ENCODE measurements around the gene PEX5L. TPM values are rescaled to one million over a fixed set of nuclear protein-coding genes. Genes with fewer than 3 reads are reported as not detected.

PEX5L gene
- total RNA-seq, 1 experiment from 2014 or later, result not detected

DNA sequence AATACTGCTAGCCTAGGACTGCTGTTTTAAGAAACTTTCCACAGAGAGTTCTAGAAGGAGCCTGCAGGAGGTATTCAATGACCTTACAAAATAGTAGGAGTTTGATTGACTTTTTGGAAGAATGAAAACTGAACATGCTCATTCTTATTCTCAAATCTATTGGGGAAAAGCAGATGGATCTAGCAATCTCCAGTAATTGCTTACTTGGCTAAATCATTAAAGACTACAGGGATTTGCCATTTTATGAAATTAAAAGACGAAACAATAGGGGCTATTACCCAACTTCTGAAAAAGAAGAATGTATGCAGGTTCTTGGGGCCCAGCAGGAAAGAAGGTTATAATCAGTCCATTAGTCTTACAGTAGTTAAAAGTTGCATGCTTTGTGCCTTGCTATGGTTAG lies 29.9 kb upstream of the PEX5L start:
- RAD21 ChIA-PET (ENCODE audit: low non-redundant PET in 1 of 2, low total read pairs in 2 of 2, uncharacterized antibody in 2 of 2, unreplicated experiment in 2 of 2), result no interaction called here
- H3K4me3 ChIP-seq (replicated peaks in 1 of 2; ENCODE audit: low read depth in 1 of 2, low read length in 2 of 2), result no peak overlapping the region
- H2AFZ ChIP-seq (ENCODE audit: low read depth, low read length, poor library complexity, severe bottlenecking), result no peak overlapping the region
- no peak overlapping the region for H3K9ac ChIP-seq (ENCODE audit: low read length)
- no peaks in the 10 kb centered on the region for H3K36me3 ChIP-seq (ENCODE audit: control insufficient read depth in 1 of 2, insufficient read depth in 2 of 2, low read length in 2 of 2)
- ATAC-seq (no peak), DNase-seq (ENCODE audit: low read depth, low spot score) (no peak)
- H3K4me2 ChIP-seq (ENCODE audit: low read length), result no peak overlapping the region
- no peak overlapping the region for H3K27ac ChIP-seq (ENCODE audit: low read depth, low read length)
- H3K27me3 ChIP-seq (ENCODE audit: insufficient read depth, low read length), result peaks cover 12% of the 10 kb centered on the region
- H3K9me2 ChIP-seq (ENCODE audit: insufficient read depth), result no peaks in the 10 kb centered on the region
- TF ChIP-seq, protein P1, sequence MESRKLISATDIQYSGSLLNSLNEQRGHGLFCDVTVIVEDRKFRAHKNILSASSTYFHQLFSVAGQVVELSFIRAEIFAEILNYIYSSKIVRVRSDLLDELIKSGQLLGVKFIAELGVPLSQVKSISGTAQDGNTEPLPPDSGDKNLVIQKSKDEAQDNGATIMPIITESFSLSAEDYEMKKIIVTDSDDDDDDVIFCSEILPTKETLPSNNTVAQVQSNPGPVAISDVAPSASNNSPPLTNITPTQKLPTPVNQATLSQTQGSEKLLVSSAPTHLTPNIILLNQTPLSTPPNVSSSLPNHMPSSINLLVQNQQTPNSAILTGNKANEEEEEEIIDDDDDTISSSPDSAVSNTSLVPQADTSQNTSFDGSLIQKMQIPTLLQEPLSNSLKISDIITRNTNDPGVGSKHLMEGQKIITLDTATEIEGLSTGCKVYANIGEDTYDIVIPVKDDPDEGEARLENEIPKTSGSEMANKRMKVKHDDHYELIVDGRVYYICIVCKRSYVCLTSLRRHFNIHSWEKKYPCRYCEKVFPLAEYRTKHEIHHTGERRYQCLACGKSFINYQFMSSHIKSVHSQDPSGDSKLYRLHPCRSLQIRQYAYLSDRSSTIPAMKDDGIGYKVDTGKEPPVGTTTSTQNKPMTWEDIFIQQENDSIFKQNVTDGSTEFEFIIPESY (IDR thresholded peaks at IDR 0.05; ENCODE audit: extremely low read depth, insufficient replicate concordance, low read length), result no peak
- TF ChIP-seq CEBPB (IDR thresholded peaks at IDR 0.05; ENCODE audit: low read depth) (no peak), JUND (IDR thresholded peaks at IDR 0.05) (no peak), ZFX (IDR thresholded peaks at IDR 0.05) (no peak), SP1 (IDR thresholded peaks at IDR 0.05; ENCODE audit: low read depth) (no peak), RAD21 (IDR thresholded peaks at IDR 0.05; ENCODE audit: low read depth) (no peak), SRF (IDR thresholded peaks at IDR 0.05; ENCODE audit: low read depth) (no peak), EZH2phosphoT487 (IDR thresholded peaks at IDR 0.05; ENCODE audit: borderline replicate concordance) (no peak), FOSL1 (IDR thresholded peaks at IDR 0.05; ENCODE audit: low read depth) (no peak), TCF7L2 (IDR thresholded peaks at IDR 0.05; ENCODE audit: borderline replicate concordance, extremely low read depth, insufficient read depth, insufficient read length) (no peak), ELF1 (IDR thresholded peaks at IDR 0.05; ENCODE audit: borderline replicate concordance, low read depth) (no peak), YY1 (IDR thresholded peaks at IDR 0.05; ENCODE audit: extremely low read depth, insufficient replicate concordance, low read depth, low read length) (no peak), SIN3A (IDR thresholded peaks at IDR 0.05; ENCODE audit: low read depth) (no peak), ZNF274 (IDR thresholded peaks at IDR 0.05; ENCODE audit: low read depth, low read length) (no peak), CBX3 (IDR thresholded peaks at IDR 0.05; ENCODE audit: low read depth) (no peak)
- TF ChIP-seq, protein P2, sequence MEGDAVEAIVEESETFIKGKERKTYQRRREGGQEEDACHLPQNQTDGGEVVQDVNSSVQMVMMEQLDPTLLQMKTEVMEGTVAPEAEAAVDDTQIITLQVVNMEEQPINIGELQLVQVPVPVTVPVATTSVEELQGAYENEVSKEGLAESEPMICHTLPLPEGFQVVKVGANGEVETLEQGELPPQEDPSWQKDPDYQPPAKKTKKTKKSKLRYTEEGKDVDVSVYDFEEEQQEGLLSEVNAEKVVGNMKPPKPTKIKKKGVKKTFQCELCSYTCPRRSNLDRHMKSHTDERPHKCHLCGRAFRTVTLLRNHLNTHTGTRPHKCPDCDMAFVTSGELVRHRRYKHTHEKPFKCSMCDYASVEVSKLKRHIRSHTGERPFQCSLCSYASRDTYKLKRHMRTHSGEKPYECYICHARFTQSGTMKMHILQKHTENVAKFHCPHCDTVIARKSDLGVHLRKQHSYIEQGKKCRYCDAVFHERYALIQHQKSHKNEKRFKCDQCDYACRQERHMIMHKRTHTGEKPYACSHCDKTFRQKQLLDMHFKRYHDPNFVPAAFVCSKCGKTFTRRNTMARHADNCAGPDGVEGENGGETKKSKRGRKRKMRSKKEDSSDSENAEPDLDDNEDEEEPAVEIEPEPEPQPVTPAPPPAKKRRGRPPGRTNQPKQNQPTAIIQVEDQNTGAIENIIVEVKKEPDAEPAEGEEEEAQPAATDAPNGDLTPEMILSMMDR (IDR thresholded peaks at IDR 0.05 in 2 of 3, conservative IDR thresholded peaks at IDR 0.05 in 1 of 3; ENCODE audit: borderline replicate concordance in 1 of 3, insufficient read depth in 1 of 3, low read depth in 2 of 3, low read length in 2 of 3), result no peak
- TF ChIP-seq, protein P3, sequence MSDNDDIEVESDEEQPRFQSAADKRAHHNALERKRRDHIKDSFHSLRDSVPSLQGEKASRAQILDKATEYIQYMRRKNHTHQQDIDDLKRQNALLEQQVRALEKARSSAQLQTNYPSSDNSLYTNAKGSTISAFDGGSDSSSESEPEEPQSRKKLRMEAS (IDR thresholded peaks at IDR 0.05), result no peak
- TF ChIP-seq, protein P4, sequence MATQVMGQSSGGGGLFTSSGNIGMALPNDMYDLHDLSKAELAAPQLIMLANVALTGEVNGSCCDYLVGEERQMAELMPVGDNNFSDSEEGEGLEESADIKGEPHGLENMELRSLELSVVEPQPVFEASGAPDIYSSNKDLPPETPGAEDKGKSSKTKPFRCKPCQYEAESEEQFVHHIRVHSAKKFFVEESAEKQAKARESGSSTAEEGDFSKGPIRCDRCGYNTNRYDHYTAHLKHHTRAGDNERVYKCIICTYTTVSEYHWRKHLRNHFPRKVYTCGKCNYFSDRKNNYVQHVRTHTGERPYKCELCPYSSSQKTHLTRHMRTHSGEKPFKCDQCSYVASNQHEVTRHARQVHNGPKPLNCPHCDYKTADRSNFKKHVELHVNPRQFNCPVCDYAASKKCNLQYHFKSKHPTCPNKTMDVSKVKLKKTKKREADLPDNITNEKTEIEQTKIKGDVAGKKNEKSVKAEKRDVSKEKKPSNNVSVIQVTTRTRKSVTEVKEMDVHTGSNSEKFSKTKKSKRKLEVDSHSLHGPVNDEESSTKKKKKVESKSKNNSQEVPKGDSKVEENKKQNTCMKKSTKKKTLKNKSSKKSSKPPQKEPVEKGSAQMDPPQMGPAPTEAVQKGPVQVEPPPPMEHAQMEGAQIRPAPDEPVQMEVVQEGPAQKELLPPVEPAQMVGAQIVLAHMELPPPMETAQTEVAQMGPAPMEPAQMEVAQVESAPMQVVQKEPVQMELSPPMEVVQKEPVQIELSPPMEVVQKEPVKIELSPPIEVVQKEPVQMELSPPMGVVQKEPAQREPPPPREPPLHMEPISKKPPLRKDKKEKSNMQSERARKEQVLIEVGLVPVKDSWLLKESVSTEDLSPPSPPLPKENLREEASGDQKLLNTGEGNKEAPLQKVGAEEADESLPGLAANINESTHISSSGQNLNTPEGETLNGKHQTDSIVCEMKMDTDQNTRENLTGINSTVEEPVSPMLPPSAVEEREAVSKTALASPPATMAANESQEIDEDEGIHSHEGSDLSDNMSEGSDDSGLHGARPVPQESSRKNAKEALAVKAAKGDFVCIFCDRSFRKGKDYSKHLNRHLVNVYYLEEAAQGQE (IDR thresholded peaks at IDR 0.05; ENCODE audit: low read depth), result no peak
- TF ChIP-seq, protein P5, sequence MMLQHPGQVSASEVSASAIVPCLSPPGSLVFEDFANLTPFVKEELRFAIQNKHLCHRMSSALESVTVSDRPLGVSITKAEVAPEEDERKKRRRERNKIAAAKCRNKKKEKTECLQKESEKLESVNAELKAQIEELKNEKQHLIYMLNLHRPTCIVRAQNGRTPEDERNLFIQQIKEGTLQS (IDR thresholded peaks at IDR 0.05), result no peak
- POLR2A ChIA-PET, result no interaction called here
- H3K9me3 ChIP-seq (ENCODE audit: control insufficient read depth in 1 of 2, insufficient read depth in 1 of 2, low read depth in 1 of 2, low read length in 2 of 2), result no peaks in the 10 kb centered on the region
- H3K4me1 ChIP-seq (ENCODE audit: control insufficient read depth in 1 of 2, insufficient read depth in 2 of 2, low read length in 2 of 2), result no peaks in the 10 kb centered on the region
- intact Hi-C loops (cut with micrococcal nuclease), result no loop called here
- H3K79me2 ChIP-seq (ENCODE audit: insufficient read depth, low read length), result no peaks in the 10 kb centered on the region
- H4K20me1 ChIP-seq (ENCODE audit: insufficient read depth), result no peaks in the 10 kb centered on the region
- CTCF ChIA-PET, result no interaction called here
- BruUV-seq (replicated peaks), result no TSS peak

Data from HCT116 (cell line).